Lung (tissue), 12 donors: Measurements from ENCODE around the gene TDRD9. TPM values are rescaled to one million over a fixed set of nuclear protein-coding genes. Genes with fewer than 3 reads are reported as not detected.

Source experiments
- ATAC-seq: fragments of 200-7000 bp; cut with Tn5 transposase; one replicate; pipeline ENCODE4 v1.9.1; 2020; ENCODE audit warnings: moderate number of reproducible peaks; ENCODE audit not compliant: insufficient read depth, low FRiP score
- DNase-seq, 3 donors: peaks; one replicate each; pipeline ENCODE4 v3.0.0-alpha.2; 2013 to 2017
- H3K27ac ChIP-seq, 2 donors: one replicate each; pipeline ENCODE4 v1.5.1; 2013; ENCODE audit warnings: mild to moderate bottlenecking in 2 of 2, moderate library complexity in 2 of 2, control low read depth in 1 of 2, inconsistent platforms in 1 of 2, low read depth in 1 of 2, low read length in 1 of 2
- H3K27me3 ChIP-seq, 3 donors: one replicate each; pipeline ENCODE4 v1.5.1; 2013; ENCODE audit warnings: low read length in 2 of 3; ENCODE audit not compliant: control insufficient read depth in 3 of 3, insufficient read depth in 3 of 3
- H3K36me3 ChIP-seq, 4 donors: one replicate each; pipeline ENCODE4 v1.5.1; 2013; ENCODE audit warnings: low read length in 4 of 4, mild to moderate bottlenecking in 1 of 4, moderate library complexity in 1 of 4; ENCODE audit not compliant: control insufficient read depth in 4 of 4, insufficient read depth in 4 of 4
- H3K4me1 ChIP-seq, 5 donors: one replicate each; pipeline ENCODE4 v1.5.1; 2013; ENCODE audit warnings: low read length in 5 of 5, mild to moderate bottlenecking in 2 of 5, moderate library complexity in 1 of 5; ENCODE audit not compliant: control insufficient read depth in 5 of 5, insufficient read depth in 5 of 5
- H3K4me3 ChIP-seq: one replicate; pipeline ENCODE4 v1.5.1; 2013; ENCODE audit warnings: mild to moderate bottlenecking, control low read depth, moderate library complexity
- H3K9ac ChIP-seq, 2 donors: one replicate each; pipeline ENCODE4 v1.5.1; 2013; ENCODE audit warnings: low read length in 2 of 2, control low read depth in 1 of 2; ENCODE audit not compliant: insufficient read depth in 1 of 2
- H3K9me3 ChIP-seq, 4 donors: one replicate each; pipeline ENCODE4 v1.5.1; 2013; ENCODE audit warnings: low read length in 3 of 4, mild to moderate bottlenecking in 1 of 4, moderate library complexity in 1 of 4; ENCODE audit not compliant: control insufficient read depth in 4 of 4, insufficient read depth in 3 of 4
- CTCF ChIP-seq: IDR thresholded peaks from 2 replicates; pipeline ENCODE4 v1.5.1; 2012; ENCODE audit warnings: mild to moderate bottlenecking; ENCODE audit errors: control extremely low read depth, extremely low read depth
- WGBS, 2 donors: extraction: QIAGEN DNeasy Blood & Tissue Kit; methylation state at CpG; one replicate each; pipeline ENCODE4 v1.1.7; 2013; 5-methylcytosine and 5-hydroxymethylcytosine counted together
- polyA plus RNA-seq, 2 donors: library from polyadenylated mRNA; stranded (reverse); fragments of 200-250 nt; gene quantifications; one replicate each; pipeline ENCODE4 v1.2.1, GENCODE V29; 2013
- total RNA-seq, 2 donors: library from RNA; depleted of rRNA in 1 of 2; stranded (reverse); fragments of >200 nt in 1 of 2; gene quantifications; one replicate each; pipeline ENCODE4 v1.2.1, GENCODE V29; 2014 to 2021
- donor health status: control.
- donor health status: control.
- donor health status: Bipolar disorder and iron deficiency.
- donor health status: healthy.
- donor health status: DM: yes; HTN: yes; CAD: no.

The TDRD9 gene
- total and polyA plus RNA-seq, 4 donors = 2.3 to 8.6 (median 5.3) TPM

DNA sequence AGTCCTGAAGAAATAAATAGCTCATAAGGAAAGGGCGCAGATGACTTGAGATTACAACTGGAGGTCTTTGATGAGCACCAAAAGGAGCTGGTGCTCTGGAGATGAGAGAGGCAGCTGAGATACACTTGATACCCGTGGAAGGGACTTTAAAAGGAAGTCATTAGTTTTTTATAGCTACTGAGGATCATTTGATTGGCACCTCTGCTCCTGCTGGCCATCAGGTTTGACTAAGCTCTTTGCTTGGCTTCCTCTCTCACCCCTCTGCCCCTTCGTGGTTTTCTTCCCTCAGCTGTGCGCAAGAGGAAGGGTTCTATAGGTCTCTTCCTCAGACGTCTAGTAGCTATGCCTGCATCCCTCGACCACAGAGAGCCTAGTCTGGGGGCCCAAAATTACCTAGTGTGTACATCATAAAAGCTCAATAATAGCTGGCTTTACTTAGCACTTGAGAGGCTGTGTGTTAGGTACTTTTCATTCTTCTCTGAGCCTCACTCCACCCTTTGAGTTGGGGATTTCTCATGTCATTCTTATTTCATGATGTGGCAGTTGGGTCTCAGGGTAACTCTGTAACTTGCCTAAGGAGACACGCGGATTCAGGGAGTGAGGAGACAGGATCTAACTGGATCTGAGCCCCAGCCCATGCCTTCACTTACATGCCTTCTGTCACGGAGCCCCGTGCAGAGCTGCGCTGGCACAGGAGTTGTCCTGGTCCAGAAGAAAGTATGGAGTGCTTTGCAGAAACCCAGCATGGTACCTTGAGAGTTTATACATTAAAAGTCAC lies 88.8 kb downstream of the TDRD9 start:
- no peak overlapping the region for H3K9ac ChIP-seq
- H3K27me3 ChIP-seq = no peaks in the 10 kb centered on the region
- no peak for TF ChIP-seq CTCF
- peaks cover 0 to 2% (median 0%) of the 10 kb centered on the region in 4 donors for H3K36me3 ChIP-seq
- 55 to 68% methylated on average over 11 of the region's 11 CpGs for WGBS, 2 donors
- no peak overlapping the region for H3K27ac ChIP-seq
- DNase-seq (no peak), ATAC-seq (no peak)
- H3K4me1 ChIP-seq = no peaks in the 10 kb centered on the region
- peaks cover 0 to 1% (median 0%) of the 10 kb centered on the region in 4 donors for H3K9me3 ChIP-seq
- no peak overlapping the region for H3K4me3 ChIP-seq

DNA sequence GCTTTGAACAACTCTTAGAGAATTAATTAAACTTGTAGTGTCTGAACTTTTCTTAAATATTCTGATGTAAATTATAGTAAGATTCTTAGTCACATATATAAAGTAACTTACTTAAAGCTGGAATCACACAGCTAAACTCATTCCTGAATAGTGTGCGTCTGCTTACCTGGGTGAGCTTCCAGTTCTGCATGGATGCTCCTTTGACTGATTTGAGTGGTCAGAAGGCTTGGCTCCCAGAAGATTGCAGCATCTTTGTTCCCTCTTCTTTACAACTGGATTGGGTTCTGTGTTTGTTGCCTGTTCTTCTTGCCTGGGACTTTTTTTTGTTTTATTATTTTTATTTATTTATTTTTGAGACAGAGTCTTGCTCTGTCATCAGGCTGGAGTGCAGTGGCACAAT lies 90.8 kb downstream of the TDRD9 start:
- no peak for DNase-seq
- 94 to 95% methylated on average over 1 of the region's 1 CpG for WGBS, 2 donors

DNA sequence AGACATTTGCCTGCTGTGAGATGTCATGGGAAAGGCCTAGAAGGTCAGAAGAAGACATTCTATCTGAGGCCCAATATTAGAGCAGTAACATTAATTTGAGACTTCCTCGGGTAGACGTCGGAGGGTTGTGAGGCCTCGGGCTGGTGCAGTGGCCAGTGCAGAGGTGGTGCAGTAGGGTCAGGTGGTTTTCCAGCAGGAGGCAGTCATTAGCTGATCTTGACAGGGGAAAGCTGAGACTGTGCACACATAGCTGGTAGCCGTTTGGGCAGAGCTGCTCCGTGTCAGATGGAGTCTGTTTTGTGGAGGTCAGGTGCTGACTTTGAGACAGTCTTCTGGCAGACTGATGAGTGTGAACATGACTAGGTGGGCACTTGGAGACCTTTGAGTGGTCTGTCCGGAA lies 91.5 kb downstream of the TDRD9 start:
- no peak overlapping the region for H3K4me3 ChIP-seq
- TF ChIP-seq CTCF = no peak
- H3K27ac ChIP-seq = no peak overlapping the region
- H3K4me1 ChIP-seq = no peaks in the 10 kb centered on the region
- 76 to 90% methylated on average over 7 of the region's 7 CpGs for WGBS, 2 donors
- no peak overlapping the region for H3K9ac ChIP-seq
- H3K36me3 ChIP-seq = peaks cover 0 to 2% (median 0%) of the 10 kb centered on the region in 4 donors
- H3K27me3 ChIP-seq = no peaks in the 10 kb centered on the region
- DNase-seq = no peak
- peaks cover 0 to 1% (median 0%) of the 10 kb centered on the region in 4 donors for H3K9me3 ChIP-seq
- ATAC-seq = no peak

More for the DNA sequence above, 90.8 kb downstream of the TDRD9 start:
- Histone ChIP-seq H3K36me3 (peaks cover 0 to 2% (median 0%) of the 10 kb centered on the region in 4 donors), H3K27ac (no peak overlapping the region), H3K9ac (no peak overlapping the region), H3K9me3 (peaks cover 0 to 1% (median 0%) of the 10 kb centered on the region in 4 donors), H3K4me1 (no peaks in the 10 kb centered on the region), H3K27me3 (no peaks in the 10 kb centered on the region), H3K4me3 (no peak overlapping the region)
- TF ChIP-seq CTCF = no peak
- ATAC-seq = no peak
